NCI-H82 treated with DMSO at 0.1 percent for 48 hours (cell line): ENCODE data around the gene ERAS.
"Not testable (repeated sequence)": the region's sequence is repeated elsewhere in the genome, so short reads cannot be mapped to it uniquely, and the experiment has no call there.

Experiments
- DNase-seq: peaks from one replicate; lab custom pipeline; 2025; ENCODE audit not compliant: unreplicated experiment; lab: John Stamatoyannopoulos, UW

ERAS gene

DNA sequence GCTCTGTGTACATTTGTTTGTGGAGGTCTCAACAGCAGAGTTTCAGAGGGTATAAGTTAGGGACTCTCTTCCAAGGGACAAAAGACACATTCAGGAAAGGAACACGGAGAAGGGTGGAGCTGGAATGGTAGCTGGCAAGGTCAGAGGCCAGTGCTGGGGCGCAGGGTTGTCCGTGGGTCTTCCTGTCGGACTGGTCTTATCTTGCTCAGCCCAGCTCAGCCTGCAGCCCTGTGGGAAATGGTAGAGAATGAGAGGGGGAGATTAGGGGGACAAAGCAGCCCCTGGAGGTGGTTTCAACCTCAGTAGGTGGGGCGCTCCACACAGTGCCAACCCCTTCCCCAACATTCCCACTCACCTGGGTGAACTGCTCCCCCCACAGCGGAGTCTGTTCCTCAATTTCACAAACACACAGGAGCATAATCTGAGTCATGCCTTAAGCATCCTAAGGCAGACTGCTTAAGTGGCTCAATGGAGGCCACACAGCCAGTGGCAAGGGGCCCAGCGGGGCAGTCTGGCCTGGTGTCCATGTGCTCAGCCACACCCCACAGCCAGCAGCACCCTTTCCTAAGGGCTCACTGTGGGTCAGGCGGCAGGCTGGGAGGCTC lies 31.3 kb upstream of the ERAS start:
- no peak for DNase-seq

DNA sequence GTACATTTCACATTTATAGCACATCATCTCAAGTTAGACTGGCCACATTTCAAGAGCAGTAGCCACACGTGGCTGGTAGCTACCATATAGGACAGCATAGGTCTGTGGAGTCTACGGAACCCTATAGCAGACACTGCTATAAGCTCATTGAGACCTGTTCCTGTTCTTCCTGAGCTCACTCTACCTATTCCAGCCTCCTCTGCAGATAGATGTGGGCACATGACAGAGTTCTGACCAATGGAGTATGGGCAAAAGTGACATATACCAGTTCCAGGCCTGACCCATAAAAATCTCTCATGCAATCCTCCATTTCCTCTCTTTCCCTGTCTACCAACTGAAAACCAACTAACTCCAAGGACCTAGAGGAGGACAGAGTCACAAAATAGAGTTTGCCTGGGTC lies 28.0 kb upstream of the ERAS start:
- DNase-seq = no peak

DNA sequence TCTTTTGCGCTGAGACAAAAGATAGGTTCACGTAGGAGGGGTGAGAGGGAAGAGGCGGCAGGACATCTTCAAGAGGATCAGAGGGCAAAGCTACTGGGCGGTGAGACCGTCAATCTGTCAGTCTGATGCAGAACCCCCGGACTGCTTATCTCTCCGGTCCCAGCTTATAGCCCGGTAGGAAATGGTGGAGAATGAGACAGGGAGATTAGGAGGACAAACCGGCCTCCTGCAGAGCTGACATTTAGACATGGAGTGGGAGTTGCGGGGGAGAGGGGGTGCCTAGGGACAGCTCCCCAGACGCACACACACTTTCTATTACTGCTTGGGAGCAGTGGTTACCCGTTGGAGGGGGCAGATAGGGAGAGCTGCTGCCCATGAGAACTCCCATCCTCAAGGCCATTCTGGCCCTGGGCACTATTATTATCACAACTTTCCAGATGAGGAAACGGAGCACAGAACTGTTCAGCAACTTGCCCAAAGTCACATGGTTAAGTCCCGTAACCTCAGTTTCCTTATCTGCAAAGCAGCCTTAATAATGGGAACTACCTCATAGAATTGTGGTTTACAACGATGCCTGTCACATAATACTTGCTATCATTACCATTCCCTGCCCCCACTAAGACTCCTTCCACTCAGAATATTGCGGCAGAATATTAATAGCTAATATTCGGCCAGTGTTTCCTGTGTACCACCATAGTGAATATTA lies 25.6 kb upstream of the ERAS start:
- DNase-seq = no peak

DNA sequence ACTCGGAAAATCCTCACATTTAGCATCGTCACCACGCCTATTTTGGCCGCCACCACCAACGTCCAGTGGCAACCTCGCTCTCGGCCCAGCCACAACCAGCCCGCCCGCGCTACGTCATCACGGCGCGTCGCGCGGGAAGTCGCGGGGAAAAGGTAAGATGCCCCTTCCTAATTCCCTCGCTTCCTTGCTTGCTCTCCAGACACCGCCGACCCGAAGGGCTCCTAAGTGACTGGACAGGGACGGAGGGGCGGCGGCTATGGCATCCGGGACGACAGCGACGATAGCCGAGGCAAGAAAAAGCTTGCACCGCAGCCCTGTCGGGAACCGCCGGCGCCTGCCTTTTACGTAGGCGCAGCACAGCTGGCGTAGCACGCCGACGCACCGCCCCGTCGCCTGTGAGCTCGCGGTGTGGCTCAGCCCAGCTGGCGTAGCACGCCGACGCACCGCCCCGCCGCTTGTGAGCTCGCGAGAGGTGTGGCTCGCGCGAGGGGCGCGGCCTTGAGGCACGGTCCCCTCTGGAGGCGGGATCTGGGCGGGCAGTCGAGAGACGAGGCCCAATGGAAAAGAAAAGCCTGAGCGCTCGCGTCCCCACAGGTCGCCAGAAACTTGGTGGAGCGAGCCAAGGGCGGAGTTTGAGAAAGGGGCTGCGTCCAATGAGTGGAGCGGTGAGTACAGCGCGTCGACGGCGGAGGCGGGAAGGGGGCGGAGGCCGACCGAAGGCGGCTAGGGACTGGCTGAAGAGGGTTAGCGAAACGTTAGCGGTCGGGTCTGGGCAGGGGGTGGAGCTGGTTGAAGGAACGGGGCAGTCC lies 24.8 kb upstream of the ERAS start, which contains the start of gene HDAC6:
Gene HDAC6, plus strand, starts transcription at position 788 of the 809 bp plus-strand sequence. CDS start 626 bp downstream, outside the sequence.
- peak; percentile 97 for DNase-seq

DNA sequence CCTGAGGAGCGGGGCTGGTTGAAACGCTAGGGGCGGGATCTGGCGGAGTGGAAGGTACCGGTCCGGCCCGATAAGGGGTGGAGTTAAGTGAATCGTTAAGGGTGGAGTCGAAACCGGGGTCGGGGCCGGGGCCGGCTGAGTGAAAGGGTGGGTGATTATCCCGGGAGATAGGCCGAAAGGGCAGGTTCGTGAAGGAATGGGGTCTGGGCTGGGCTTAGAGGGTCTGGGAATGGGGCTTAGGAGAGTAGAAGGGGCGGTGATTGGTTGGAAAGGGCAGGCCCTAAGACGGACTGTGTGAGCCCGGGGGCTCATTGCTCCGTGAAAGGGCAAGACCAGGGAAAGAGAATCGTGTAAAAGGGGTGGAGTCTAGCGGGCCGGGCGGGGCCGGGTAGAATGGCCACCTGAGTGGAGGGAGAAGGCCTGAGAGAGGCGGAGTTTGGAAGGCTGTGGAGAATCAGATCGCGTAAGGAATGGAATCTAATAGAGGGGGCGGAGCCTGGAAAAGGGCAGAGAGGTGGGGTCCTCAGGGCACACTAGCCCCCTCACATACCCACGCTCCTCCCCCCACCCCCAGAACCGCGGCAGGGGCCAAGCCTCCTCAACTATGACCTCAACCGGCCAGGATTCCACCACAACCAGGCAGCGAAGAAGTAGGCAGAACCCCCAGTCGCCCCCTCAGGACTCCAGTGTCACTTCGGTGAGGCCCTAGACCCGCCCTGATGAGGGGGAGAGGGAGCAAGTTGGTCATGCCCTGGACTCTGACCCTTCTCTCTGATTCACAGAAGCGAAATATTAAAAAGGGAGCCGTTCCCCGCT lies 24.0 kb upstream of the ERAS start:
- peak; percentile 90 for DNase-seq

DNA sequence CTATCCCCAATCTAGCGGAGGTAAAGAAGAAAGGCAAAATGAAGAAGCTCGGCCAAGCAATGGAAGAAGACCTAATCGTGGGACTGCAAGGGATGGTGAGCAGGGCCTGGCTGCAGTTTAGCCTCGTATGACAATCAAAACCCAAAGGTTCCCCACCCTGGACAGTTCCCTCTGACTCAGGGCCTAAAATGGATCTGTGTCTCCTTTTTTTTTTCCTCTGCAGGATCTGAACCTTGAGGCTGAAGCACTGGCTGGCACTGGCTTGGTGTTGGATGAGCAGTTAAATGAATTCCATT lies 23.5 kb upstream of the ERAS start:
- no peak for DNase-seq

DNA sequence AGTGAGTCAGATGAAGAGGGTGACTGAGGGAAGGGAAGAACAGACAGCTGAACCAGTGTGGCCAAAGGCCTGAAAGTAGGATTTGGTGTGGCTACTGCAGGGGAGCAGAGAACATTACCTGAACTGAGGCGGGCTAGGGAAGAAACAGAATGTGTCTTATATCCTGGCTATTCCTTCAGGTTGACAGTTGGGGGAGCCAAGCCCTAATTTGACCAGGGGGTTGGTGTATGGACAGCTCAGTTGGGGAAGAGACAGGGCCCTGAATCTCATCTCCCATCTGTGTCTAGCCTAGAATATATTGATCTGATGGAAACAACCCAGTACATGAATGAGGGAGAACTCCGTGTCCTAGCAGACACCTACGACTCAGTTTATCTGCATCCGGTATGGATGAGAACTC lies 20.2 kb upstream of the ERAS start:
- no peak for DNase-seq

DNA sequence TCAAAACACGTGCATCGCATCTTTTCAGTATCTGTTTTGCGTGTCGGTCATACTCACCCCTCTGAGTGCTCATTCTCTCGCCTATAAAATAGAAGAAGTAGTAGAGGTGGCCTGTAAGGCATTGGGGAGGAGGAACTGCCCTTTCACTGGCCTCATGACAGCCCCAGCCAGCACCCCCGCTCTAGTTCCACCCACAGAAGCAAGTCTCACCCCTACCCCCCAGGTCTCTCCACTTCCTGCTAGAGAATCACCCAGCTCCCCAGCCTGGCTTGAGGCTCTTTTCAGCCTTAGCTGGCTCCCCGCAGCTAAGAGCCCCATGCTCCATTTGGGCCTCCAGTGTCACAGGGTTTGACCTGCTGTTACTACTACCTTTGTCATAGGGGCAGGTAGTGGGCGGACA lies 12.7 kb upstream of the ERAS start:
- no peak for DNase-seq

DNA sequence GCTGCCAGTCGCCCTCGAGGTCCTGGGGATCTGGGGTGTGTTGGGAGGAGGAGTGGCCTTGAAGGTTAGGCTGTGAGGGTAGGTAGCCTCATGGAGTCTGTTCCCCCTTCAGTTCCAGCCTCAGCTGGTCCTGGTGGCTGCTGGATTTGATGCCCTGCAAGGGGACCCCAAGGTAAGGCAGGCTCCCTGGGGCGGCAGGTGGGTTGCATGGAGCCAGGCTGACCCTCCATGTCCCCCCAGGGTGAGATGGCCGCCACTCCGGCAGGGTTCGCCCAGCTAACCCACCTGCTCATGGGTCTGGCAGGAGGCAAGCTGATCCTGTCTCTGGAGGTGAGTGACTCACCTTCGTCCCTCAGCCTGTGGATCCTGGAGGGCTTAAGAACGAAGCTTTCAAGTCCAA lies 11.6 kb upstream of the ERAS start:
- DNase-seq = no peak

DNA sequence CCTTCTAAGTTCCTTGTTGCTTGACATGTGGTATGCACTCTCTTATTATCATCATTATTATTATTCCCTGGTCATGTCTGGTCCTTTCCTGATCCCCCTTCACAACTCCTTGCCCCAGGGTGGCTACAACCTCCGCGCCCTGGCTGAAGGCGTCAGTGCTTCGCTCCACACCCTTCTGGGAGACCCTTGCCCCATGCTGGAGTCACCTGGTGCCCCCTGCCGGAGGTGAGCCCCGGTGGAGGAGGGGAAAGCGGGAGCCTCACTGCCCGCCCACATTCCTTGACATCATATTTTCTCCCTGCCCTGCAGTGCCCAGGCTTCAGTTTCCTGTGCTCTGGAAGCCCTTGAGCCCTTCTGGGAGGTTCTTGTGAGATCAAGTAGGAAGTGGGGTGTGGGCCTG lies 11.0 kb upstream of the ERAS start:
- DNase-seq = no peak

DNA sequence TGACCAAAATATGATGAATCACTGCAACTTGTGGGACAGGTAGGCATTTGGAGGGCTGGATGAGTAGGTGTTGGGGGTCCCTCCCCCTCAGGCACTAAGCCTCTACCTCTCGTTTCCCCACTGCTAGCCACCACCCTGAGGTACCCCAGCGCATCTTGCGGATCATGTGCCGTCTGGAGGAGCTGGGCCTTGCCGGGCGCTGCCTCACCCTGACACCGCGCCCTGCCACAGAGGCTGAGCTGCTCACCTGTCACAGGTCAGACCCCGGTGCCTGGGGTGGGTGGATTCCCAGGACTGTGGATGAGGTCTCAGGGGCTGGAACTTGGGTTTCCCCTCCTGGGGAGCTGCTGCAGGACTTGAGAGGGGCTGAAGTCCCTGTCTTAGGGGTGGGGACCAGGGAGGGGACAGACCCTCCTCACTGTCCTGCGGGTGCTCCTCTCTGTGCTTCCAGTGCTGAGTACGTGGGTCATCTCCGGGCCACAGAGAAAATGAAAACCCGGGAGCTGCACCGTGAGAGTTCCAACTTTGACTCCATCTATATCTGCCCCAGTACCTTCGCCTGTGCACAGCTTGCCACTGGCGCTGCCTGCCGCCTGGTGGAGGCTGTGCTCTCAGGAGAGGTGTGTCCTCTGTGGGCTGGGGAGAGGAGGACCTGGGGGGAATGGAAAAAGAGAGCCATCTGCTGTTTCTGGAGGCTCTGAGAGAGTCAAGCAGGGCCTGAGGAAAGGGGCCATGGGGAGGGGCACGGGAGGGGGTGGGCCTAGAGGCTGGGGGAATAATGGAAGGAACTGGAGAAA lies 10.1 kb upstream of the ERAS start:
- no peak for DNase-seq

DNA sequence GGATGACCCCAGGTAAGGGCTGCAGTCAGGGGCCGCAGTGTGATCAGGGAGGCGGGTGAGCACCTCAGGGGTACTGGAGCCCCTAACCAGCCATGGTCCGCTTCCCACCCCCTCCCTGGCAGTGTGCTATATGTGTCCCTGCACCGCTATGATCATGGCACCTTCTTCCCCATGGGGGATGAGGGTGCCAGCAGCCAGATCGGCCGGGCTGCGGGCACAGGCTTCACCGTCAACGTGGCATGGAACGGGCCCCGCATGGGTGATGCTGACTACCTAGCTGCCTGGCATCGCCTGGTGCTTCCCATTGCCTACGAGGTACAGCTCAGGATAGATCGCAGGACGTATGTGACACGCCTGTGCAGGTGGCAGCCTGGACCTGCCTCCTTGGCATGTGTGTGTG lies 8.2 kb upstream of the ERAS start:
- no peak for DNase-seq

DNA sequence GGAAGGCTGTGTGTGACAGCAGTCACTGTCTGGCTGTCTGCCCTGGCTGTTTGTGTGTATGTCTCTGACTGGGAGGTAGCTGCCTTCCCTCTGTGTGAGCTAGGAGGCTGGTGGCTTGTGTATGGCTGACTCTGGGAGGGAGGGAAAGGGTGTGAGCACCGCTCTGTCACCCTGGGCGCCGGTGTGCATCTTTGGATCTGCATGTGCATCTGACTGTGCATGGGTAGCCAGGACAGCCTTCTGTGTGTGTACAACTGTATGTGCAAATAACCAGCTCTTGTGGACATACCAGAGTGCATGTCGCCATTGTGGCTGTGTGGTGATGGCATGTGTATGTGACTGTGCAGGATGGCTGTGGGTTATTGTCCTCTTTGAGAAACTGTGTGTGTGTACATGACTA lies 7.4 kb upstream of the ERAS start:
- no peak for DNase-seq

DNA sequence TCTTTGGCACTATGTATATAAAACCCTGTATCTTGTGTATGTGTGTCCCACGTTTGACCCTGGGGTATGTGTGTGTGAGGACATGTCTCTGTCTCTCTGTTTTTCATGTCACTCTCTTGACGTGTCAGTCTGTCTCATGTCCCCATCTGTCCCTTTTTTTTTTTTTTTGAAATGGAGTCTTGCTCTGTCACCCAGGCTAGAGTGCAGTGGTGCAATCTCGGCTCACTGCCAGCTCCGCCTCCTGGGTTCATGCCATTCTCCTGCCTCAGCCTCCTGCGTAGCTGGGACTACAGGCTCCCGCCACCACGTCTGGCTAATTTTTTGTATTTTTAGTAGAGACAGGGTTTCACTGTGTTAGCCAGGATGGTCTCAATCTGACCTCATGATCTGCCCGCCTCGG lies 6.9 kb upstream of the ERAS start:
- DNase-seq = not testable (repeated sequence)

DNA sequence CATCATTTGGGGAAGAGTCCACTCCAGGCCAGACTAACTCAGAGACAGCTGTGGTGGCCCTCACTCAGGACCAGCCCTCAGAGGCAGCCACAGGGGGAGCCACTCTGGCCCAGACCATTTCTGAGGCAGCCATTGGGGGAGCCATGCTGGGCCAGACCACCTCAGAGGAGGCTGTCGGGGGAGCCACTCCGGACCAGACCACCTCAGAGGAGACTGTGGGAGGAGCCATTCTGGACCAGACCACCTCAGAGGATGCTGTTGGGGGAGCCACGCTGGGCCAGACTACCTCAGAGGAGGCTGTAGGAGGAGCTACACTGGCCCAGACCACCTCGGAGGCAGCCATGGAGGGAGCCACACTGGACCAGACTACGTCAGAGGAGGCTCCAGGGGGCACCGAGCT lies 3.3 kb upstream of the ERAS start:
- DNase-seq = no peak

DNA sequence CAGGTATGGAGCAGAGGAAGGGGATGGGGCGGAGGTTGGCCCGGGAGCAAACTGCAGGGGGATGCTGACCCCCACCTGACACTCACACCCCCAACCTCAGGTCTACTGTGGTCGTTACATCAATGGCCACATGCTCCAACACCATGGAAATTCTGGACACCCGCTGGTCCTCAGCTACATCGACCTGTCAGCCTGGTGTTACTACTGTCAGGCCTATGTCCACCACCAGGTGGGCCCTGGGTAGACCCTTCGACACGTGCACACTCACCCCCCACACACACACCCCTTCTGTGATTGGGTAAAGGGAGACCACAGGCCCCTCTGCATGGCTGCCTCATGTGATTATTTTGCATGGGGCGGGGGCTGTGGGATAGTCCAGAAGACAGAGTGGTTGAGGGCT lies 2.2 kb upstream of the ERAS start:
- no peak for DNase-seq

DNA sequence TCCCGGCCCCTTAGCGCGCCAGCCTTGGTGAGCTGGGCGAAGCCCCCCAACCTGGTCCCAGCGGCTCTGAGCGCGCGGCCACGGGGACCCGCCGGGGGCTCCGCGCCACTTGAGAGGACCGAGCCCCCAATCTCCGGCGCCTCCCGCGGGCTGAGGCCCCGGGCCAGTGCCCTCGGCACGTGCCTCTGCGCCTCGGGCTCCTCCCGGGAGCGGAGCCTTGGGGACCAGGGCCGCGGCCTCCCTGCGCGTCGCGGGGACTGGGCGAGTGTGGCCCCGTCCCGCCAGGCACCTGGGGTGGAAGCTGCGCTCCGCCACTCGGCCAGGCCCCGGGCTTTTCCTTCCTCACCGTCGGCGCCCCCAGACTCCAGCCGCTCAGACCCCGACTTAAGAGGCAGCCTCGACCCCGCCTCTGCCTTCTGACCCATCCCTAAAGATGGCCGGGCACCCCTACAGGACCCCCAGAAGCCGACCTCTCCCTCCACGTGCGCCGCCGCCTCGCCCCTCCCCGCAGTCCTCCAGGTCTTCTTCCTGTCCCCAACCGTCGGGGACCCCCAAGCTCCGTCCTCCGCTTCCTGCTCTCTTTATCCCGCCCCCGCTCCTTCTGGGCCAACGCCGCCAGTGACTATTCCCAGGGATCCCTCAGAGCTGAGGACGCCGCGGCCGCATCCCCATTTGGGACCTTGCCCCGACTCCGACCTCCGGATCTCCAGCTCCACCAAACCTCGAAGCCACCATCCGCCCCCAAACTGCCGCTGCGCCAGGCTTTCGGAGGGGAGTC lies 752 bp downstream of the ERAS start:
- DNase-seq = no peak

DNA sequence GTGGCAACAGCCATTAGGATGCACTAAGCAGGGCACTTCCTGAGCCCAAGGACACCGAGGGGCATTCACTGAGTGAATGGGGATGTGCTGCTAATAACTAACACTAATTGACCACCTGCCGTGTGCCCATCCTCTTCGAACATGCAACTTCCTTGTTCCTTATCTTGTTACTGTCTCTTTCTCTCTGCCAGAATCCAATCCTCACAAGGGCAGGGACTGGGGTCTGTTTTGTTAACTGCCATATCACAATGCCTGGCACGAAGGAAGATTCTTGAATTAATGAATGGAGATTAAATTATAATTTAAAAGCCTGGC lies 1.3 kb downstream of the ERAS start:
- DNase-seq = no peak

DNA sequence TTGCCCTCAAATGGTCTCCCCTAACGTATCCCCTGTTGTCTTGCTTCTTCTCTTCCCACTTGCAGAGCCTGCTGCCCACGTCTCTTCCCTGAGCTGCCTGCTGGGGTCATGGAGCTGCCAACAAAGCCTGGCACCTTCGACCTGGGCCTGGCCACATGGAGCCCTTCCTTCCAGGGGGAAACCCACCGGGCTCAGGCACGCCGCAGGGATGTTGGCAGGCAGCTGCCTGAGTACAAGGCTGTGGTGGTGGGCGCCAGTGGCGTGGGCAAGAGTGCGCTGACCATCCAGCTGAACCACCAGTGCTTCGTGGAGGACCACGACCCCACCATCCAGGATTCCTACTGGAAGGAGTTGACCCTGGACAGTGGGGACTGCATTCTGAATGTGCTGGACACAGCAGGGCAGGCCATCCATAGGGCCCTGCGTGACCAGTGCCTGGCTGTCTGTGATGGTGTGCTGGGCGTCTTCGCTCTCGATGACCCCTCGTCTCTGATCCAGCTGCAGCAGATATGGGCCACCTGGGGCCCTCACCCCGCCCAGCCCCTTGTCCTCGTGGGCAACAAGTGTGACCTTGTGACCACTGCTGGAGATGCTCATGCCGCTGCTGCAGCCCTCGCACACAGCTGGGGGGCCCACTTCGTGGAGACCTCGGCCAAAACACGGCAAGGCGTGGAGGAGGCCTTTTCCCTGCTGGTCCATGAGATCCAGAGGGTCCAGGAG lies 2.9 kb downstream of the ERAS start:
- DNase-seq = no peak
